Upper lobe of left lung (tissue), 4 donors: ENCODE results near the gene EML5.

Experiments used
- CTCF ChIP-seq, 6 experiments: fragments of 450-650 bp in 4 of 6; fragments of 200-600 bp in 2 of 6; sonication (generic) in 2 of 6; IDR thresholded peaks; one replicate each; pipeline ENCODE4 v1.5.1; 2016 to 2019; ENCODE audit warnings: antibody characterized with exemption in 6 of 6
- EP300 ChIP-seq, 4 donors: sonication (generic); formaldehyde crosslinking; IDR thresholded peaks; one replicate each; pipeline ENCODE4 v1.5.1; 2017; ENCODE audit warnings: antibody characterized with exemption in 4 of 4, control low read depth in 2 of 4
- POLR2A ChIP-seq, 4 donors: fragments of 450-650 bp; IDR thresholded peaks; one replicate each; pipeline ENCODE4 v1.5.1; 2016 to 2017; ENCODE audit warnings: antibody characterized with exemption in 4 of 4, mild to moderate bottlenecking in 2 of 4
- POLR2AphosphoS5 ChIP-seq, 2 donors: sonication (generic); formaldehyde crosslinking; IDR thresholded peaks; one replicate each; pipeline ENCODE4 v1.5.1; 2017; ENCODE audit warnings: antibody characterized with exemption in 2 of 2

GRCh38 chr14:88821888-88822287 lies 29.1 kb upstream of the EML5 start:
- no peak for TF ChIP-seq POLR2AphosphoS5 (IDR thresholded peaks at IDR 0.05)
- no peak for TF ChIP-seq CTCF (IDR thresholded peaks at IDR 0.05)
- no peak for TF ChIP-seq POLR2A (IDR thresholded peaks at IDR 0.05)
- TF ChIP-seq EP300 (IDR thresholded peaks at IDR 0.05) = no peak
